GM23338 (cell line): ENCODE measurements around the gene SSR4.

Experiments used
- CREB1 ChIP-seq: fragments of 250-450 bp; sonication (Bioruptor Pico); IDR thresholded peaks from 2 replicates; pipeline ENCODE4 v1.5.0; 2020; ENCODE audit warnings: low read depth, mild to moderate bottlenecking, moderate library complexity
- EZH2 ChIP-seq: fragments of 200-600 bp; sonication (generic); IDR thresholded peaks from one replicate; pipeline ENCODE4 v1.8.0; 2017; ENCODE audit warnings: antibody characterized with exemption, mild to moderate bottlenecking, low read depth; ENCODE audit not compliant: unreplicated experiment
- EZH2phosphoT487 ChIP-seq: fragments of 200-600 bp; sonication (generic); IDR thresholded peaks from one replicate; pipeline ENCODE4 v1.8.1; 2018; ENCODE audit warnings: antibody characterized with exemption; ENCODE audit not compliant: unreplicated experiment
- JUNB ChIP-seq: IDR thresholded peaks from one replicate; pipeline ENCODE4 v1.6.1; 2016; ENCODE audit warnings: antibody characterized with exemption; ENCODE audit not compliant: unreplicated experiment
- POLR2AphosphoS5 ChIP-seq: IDR thresholded peaks from 2 replicates; pipeline ENCODE4 v1.6.1; 2016; ENCODE audit warnings: antibody characterized with exemption, low read depth
- ZNF114 ChIP-seq: fragments of 250-450 bp; sonication (Bioruptor Pico); IDR thresholded peaks from 2 replicates; pipeline ENCODE4 v1.5.0; 2020; ENCODE audit warnings: mild to moderate bottlenecking, moderate library complexity
- TF ChIP-seq, protein P1 (sequence below), 2 experiments: fragments of 200-600 bp in 1 of 2; sonication (generic) in 1 of 2; conservative IDR thresholded peaks; 2 replicates each; pipeline versions ENCODE4 v1.5.1 to v1.6.1; 2016 to 2017; ENCODE audit warnings: antibody characterized with exemption in 2 of 2, low read depth in 2 of 2, mild to moderate bottlenecking in 2 of 2, moderate library complexity in 1 of 2
- TF ChIP-seq, protein P2 (sequence below): IDR thresholded peaks from one replicate; pipeline ENCODE4 v1.6.1; 2018; ENCODE audit warnings: antibody characterized with exemption; ENCODE audit not compliant: unreplicated experiment

DNA sequence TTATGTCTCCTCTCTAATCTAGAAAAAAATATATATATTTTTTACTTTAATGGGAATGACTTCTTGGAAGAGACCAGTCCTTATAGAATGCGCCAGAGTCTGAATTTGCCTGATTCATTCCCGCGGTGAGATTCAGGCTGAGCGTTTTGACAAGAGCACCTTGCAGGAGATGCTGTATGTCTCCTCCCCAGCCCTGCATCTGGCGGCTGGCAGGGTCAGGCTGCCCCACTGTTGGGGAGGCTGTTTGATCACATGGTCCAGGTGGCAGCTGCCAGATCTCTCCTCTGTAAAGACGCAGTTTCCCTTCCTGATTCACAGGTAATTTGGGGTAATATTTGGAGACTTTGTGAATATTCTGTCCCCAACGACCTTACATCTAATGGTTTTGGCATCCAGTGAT lies 26.1 kb downstream of the SSR4 start:
- TF ChIP-seq, protein P1, sequence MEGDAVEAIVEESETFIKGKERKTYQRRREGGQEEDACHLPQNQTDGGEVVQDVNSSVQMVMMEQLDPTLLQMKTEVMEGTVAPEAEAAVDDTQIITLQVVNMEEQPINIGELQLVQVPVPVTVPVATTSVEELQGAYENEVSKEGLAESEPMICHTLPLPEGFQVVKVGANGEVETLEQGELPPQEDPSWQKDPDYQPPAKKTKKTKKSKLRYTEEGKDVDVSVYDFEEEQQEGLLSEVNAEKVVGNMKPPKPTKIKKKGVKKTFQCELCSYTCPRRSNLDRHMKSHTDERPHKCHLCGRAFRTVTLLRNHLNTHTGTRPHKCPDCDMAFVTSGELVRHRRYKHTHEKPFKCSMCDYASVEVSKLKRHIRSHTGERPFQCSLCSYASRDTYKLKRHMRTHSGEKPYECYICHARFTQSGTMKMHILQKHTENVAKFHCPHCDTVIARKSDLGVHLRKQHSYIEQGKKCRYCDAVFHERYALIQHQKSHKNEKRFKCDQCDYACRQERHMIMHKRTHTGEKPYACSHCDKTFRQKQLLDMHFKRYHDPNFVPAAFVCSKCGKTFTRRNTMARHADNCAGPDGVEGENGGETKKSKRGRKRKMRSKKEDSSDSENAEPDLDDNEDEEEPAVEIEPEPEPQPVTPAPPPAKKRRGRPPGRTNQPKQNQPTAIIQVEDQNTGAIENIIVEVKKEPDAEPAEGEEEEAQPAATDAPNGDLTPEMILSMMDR (conservative IDR thresholded peaks at IDR 0.05; ENCODE audit: low read depth in 2 of 2) = no peak
- TF ChIP-seq EZH2phosphoT487 (no peak), POLR2AphosphoS5 (no peak), CREB1 (CRISPR knock-in tag) (no peak), EZH2 (no peak), JUNB (no peak), ZNF114 (no peak)
- TF ChIP-seq, protein P2, sequence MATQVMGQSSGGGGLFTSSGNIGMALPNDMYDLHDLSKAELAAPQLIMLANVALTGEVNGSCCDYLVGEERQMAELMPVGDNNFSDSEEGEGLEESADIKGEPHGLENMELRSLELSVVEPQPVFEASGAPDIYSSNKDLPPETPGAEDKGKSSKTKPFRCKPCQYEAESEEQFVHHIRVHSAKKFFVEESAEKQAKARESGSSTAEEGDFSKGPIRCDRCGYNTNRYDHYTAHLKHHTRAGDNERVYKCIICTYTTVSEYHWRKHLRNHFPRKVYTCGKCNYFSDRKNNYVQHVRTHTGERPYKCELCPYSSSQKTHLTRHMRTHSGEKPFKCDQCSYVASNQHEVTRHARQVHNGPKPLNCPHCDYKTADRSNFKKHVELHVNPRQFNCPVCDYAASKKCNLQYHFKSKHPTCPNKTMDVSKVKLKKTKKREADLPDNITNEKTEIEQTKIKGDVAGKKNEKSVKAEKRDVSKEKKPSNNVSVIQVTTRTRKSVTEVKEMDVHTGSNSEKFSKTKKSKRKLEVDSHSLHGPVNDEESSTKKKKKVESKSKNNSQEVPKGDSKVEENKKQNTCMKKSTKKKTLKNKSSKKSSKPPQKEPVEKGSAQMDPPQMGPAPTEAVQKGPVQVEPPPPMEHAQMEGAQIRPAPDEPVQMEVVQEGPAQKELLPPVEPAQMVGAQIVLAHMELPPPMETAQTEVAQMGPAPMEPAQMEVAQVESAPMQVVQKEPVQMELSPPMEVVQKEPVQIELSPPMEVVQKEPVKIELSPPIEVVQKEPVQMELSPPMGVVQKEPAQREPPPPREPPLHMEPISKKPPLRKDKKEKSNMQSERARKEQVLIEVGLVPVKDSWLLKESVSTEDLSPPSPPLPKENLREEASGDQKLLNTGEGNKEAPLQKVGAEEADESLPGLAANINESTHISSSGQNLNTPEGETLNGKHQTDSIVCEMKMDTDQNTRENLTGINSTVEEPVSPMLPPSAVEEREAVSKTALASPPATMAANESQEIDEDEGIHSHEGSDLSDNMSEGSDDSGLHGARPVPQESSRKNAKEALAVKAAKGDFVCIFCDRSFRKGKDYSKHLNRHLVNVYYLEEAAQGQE = no peak
